HEK293 (cell line): Measurements from ENCODE around the gene SOWAHA.

Experiments used
- ATF2 ChIP-seq: fragments of 450-650 bp; formaldehyde crosslinking; IDR thresholded peaks from 2 replicates; pipeline ENCODE4 v1.5.1; 2016; ENCODE audit warnings: missing biosample characterization, missing genetic modification characterization, low read depth
- CTCF ChIP-seq: fragments of 450-650 bp; formaldehyde crosslinking; IDR thresholded peaks from 2 replicates; pipeline ENCODE4 v1.5.1; 2016; ENCODE audit warnings: missing biosample characterization, missing genetic modification characterization
- HOXA7 ChIP-seq: sonication (generic); formaldehyde crosslinking; IDR thresholded peaks from 2 replicates; pipeline ENCODE4 v1.8.1; 2022; ENCODE audit warnings: missing genetic modification reagents, borderline replicate concordance
- PRDM10 ChIP-seq: fragments of 450-650 bp; formaldehyde crosslinking; IDR thresholded peaks from 2 replicates; pipeline ENCODE4 v1.5.1; 2016; ENCODE audit warnings: missing biosample characterization, missing genetic modification characterization
- RBAK ChIP-seq: fragments of 450-650 bp; formaldehyde crosslinking; IDR thresholded peaks from 2 replicates; pipeline ENCODE4 v1.5.1; 2016; ENCODE audit warnings: missing biosample characterization, missing genetic modification characterization
- YY1 ChIP-seq: fragments of 450-650 bp; formaldehyde crosslinking; IDR thresholded peaks from 2 replicates; pipeline ENCODE4 v1.5.1; 2018; ENCODE audit warnings: missing biosample characterization, missing genetic modification characterization
- ZNF214 ChIP-seq: fragments of 450-650 bp; formaldehyde crosslinking; IDR thresholded peaks from 2 replicates; pipeline ENCODE4 v1.5.1; 2017; ENCODE audit warnings: missing biosample characterization, mild to moderate bottlenecking, missing genetic modification characterization, borderline replicate concordance
- ZNF335 ChIP-seq: fragments of 450-650 bp; formaldehyde crosslinking; conservative IDR thresholded peaks from 2 replicates; pipeline ENCODE4 v1.5.1; 2016; ENCODE audit warnings: missing biosample characterization, missing genetic modification characterization
- ZNF514 ChIP-seq: fragments of 450-650 bp; formaldehyde crosslinking; IDR thresholded peaks from 2 replicates; pipeline ENCODE4 v1.5.1; 2016; ENCODE audit warnings: missing biosample characterization, missing genetic modification characterization
- ZNF629 ChIP-seq: fragments of 450-650 bp; formaldehyde crosslinking; IDR thresholded peaks from 2 replicates; pipeline ENCODE4 v1.5.1; 2017; ENCODE audit warnings: missing biosample characterization, missing genetic modification characterization
- ZNF776 ChIP-seq: fragments of 450-650 bp; formaldehyde crosslinking; IDR thresholded peaks from 2 replicates; pipeline ENCODE4 v1.5.0; 2017; ENCODE audit warnings: missing biosample characterization, missing genetic modification characterization, borderline replicate concordance
- ZSCAN30 ChIP-seq: fragments of 450-650 bp; IDR thresholded peaks from 2 replicates; pipeline ENCODE4 v1.5.1; 2018; ENCODE audit warnings: missing biosample characterization, mild to moderate bottlenecking, missing genetic modification characterization, moderate library complexity

GRCh38 chr5:132791026-132791425, 22.1 kb upstream of the SOWAHA start:
- TF ChIP-seq ZNF335 (tag by site-specific recombination) (no peak), CTCF (tag by site-specific recombination) (no peak), RBAK (tag by site-specific recombination) (no peak), ZNF214 (no peak), ZNF776 (tag by site-specific recombination) (no peak), HOXA7 (CRISPR knock-in tag) (no peak), PRDM10 (tag by site-specific recombination) (no peak), YY1 (tag by site-specific recombination) (no peak), ATF2 (tag by site-specific recombination) (no peak), ZNF629 (tag by site-specific recombination) (no peak), ZNF514 (tag by site-specific recombination) (no peak), ZSCAN30 (tag by site-specific recombination) (no peak)
